Measurements from ENCODE around the gene ZNF683.

GRCh38 chr1:26314501-26314900 is 58.0 kb downstream of the ZNF683 start:
- TF ChIP-seq POLR2A (IDR thresholded peaks at IDR 0.05), result no peak
- TF ChIP-seq, protein P1, sequence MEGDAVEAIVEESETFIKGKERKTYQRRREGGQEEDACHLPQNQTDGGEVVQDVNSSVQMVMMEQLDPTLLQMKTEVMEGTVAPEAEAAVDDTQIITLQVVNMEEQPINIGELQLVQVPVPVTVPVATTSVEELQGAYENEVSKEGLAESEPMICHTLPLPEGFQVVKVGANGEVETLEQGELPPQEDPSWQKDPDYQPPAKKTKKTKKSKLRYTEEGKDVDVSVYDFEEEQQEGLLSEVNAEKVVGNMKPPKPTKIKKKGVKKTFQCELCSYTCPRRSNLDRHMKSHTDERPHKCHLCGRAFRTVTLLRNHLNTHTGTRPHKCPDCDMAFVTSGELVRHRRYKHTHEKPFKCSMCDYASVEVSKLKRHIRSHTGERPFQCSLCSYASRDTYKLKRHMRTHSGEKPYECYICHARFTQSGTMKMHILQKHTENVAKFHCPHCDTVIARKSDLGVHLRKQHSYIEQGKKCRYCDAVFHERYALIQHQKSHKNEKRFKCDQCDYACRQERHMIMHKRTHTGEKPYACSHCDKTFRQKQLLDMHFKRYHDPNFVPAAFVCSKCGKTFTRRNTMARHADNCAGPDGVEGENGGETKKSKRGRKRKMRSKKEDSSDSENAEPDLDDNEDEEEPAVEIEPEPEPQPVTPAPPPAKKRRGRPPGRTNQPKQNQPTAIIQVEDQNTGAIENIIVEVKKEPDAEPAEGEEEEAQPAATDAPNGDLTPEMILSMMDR (IDR thresholded peaks at IDR 0.05), result no peak
